Hypothalamus (tissue), 51 donors: ENCODE results near the gene C16orf87.
"Not testable (repeated sequence)": the region's sequence is repeated elsewhere in the genome, so short reads cannot be mapped to it uniquely, and the experiment has no call there.

ENCODE experiments used
- DNase-seq, 51 donors: peaks; one replicate each; lab custom pipeline; 2025; lab: John Stamatoyannopoulos, UW

Gene C16orf87

GRCh38 chr16:46801428-46802049, 29.4 kb downstream of the C16orf87 start:
- DNase-seq: no peak

- no peak for DNase-seq
These were observed 30.5 kb downstream of the C16orf87 start for GRCh38 chr16:46800494-46800893.

GRCh38 chr16:46797501-46797900, 33.5 kb downstream of the C16orf87 start:
- DNase-seq: no peak

- no peak for DNase-seq
These were observed 34.2 kb downstream of the C16orf87 start for GRCh38 chr16:46796764-46797269.

GRCh38 chr16:46793841-46794240, 37.1 kb downstream of the C16orf87 start:
- no peak for DNase-seq

GRCh38 chr16:46790599-46791270, 40.2 kb downstream of the C16orf87 start:
- DNase-seq: no peak

- DNase-seq: peak in 46 of 51 donors; percentile 3 to 78 (median 50)
These were observed 41.2 kb downstream of the C16orf87 start for GRCh38 chr16:46789499-46790414.

GRCh38 chr16:46788891-46789474, 42.0 kb downstream of the C16orf87 start:
- no peak for DNase-seq

- no peak for DNase-seq
These were observed 43.1 kb downstream of the C16orf87 start for GRCh38 chr16:46787909-46788308.

- DNase-seq: no peak
These were observed 45.7 kb downstream of the C16orf87 start for GRCh38 chr16:46785076-46785845.

- not testable (repeated sequence) for DNase-seq
These were observed 46.4 kb downstream of the C16orf87 start for GRCh38 chr16:46784569-46784968.

- no peak for DNase-seq
These were observed 47.2 kb downstream of the C16orf87 start for GRCh38 chr16:46783800-46784199.

GRCh38 chr16:46782320-46782719, 48.7 kb downstream of the C16orf87 start:
- DNase-seq: no peak

- no peak for DNase-seq
These were observed 53.2 kb downstream of the C16orf87 start for GRCh38 chr16:46777804-46778203.

- no peak for DNase-seq
These were observed 55.8 kb downstream of the C16orf87 start for GRCh38 chr16:46775214-46775613.

- DNase-seq: no peak
These were observed 56.2 kb downstream of the C16orf87 start for GRCh38 chr16:46774743-46775177.

GRCh38 chr16:46772463-46772862, 58.5 kb downstream of the C16orf87 start:
- DNase-seq: no peak

- DNase-seq: no peak
These were observed 62.2 kb downstream of the C16orf87 start for GRCh38 chr16:46768809-46769208.

GRCh38 chr16:46765050-46765449, 65.9 kb downstream of the C16orf87 start:
- DNase-seq: no peak

GRCh38 chr16:46763147-46763546, 67.8 kb downstream of the C16orf87 start:
- peak in 11 of 51 donors; percentile 2 to 43 (median 21) for DNase-seq
